SK-N-SH treated with all-trans-retinoic acid at 6 μM for 48 hours (cell line): ENCODE results near the gene ZNF202.

Experiments used
- ATAC-seq: fragments of 200-7000 bp; cut with Tn5 transposase; 3 replicates; pipeline ENCODE4 v1.9.1; 2020; ENCODE audit warnings: mild to moderate bottlenecking, moderate library complexity
- ARNTL ChIP-seq: fragments of 450-650 bp; formaldehyde crosslinking; IDR thresholded peaks from 2 replicates; pipeline ENCODE4 v1.5.0; 2020; ENCODE audit warnings: low read depth, mild to moderate bottlenecking, moderate library complexity, borderline replicate concordance
- BACH2 ChIP-seq: fragments of 250-450 bp; sonication (Bioruptor Pico); IDR thresholded peaks from 2 replicates; pipeline ENCODE4 v1.9.0; 2021; ENCODE audit warnings: mild to moderate bottlenecking, borderline replicate concordance
- CREB5 ChIP-seq: fragments of 250-450 bp; sonication (Bioruptor Pico); IDR thresholded peaks from 2 replicates; pipeline ENCODE4 v1.5.1; 2020; ENCODE audit warnings: low read depth, mild to moderate bottlenecking, moderate library complexity
- CSDC2 ChIP-seq: fragments of 250-450 bp; sonication (Bioruptor Pico); IDR thresholded peaks from 2 replicates; pipeline ENCODE4 v1.5.0; 2020; ENCODE audit warnings: mild to moderate bottlenecking, moderate library complexity
- CSRNP3 ChIP-seq: fragments of 250-450 bp; sonication (Bioruptor Pico); IDR thresholded peaks from 2 replicates; pipeline ENCODE4 v1.5.1; 2021; ENCODE audit warnings: mild to moderate bottlenecking, moderate library complexity
- ESRRG ChIP-seq: fragments of 250-450 bp; sonication (Bioruptor Pico); IDR thresholded peaks from 2 replicates; pipeline ENCODE4 v1.6.1; 2021; ENCODE audit warnings: mild to moderate bottlenecking
- GLIS3 ChIP-seq: fragments of 250-450 bp; sonication (Bioruptor Pico); IDR thresholded peaks from 2 replicates; pipeline ENCODE4 v1.5.0; 2020; ENCODE audit warnings: mild to moderate bottlenecking, moderate library complexity
- ISL1 ChIP-seq: fragments of 250-450 bp; sonication (Bioruptor Pico); IDR thresholded peaks from 2 replicates; pipeline ENCODE4 v2.1.2; 2022; ENCODE audit warnings: mild to moderate bottlenecking, moderate library complexity
- PATZ1 ChIP-seq: fragments of 250-450 bp; sonication (Bioruptor Pico); IDR thresholded peaks from 2 replicates; pipeline ENCODE4 v1.8.0; 2020; ENCODE audit warnings: mild to moderate bottlenecking, moderate library complexity, borderline replicate concordance
- POU6F1 ChIP-seq: fragments of 250-450 bp; sonication (Bioruptor Pico); IDR thresholded peaks from 2 replicates; pipeline ENCODE4 v1.8.0; 2021; ENCODE audit warnings: low read depth, mild to moderate bottlenecking, moderate library complexity, borderline replicate concordance
- PPARA ChIP-seq: fragments of 250-450 bp; sonication (Bioruptor Pico); IDR thresholded peaks from 2 replicates; pipeline ENCODE4 v1.5.0; 2020; ENCODE audit warnings: mild to moderate bottlenecking, borderline replicate concordance
- RARB ChIP-seq: fragments of 250-450 bp; sonication (Bioruptor Pico); IDR thresholded peaks from 2 replicates; pipeline ENCODE4 v1.8.0; 2021; ENCODE audit warnings: mild to moderate bottlenecking, moderate library complexity
- SNAI2 ChIP-seq: fragments of 250-450 bp; sonication (Bioruptor Pico); IDR thresholded peaks from 2 replicates; pipeline ENCODE4 v1.5.0; 2020; ENCODE audit warnings: mild to moderate bottlenecking, moderate library complexity
- TCF4 ChIP-seq: fragments of 250-450 bp; sonication (Bioruptor Pico); IDR thresholded peaks from 2 replicates; pipeline ENCODE4 v1.8.0; 2021; ENCODE audit warnings: mild to moderate bottlenecking, moderate library complexity, borderline replicate concordance
- TOX ChIP-seq: fragments of 250-450 bp; sonication (Bioruptor Pico); IDR thresholded peaks from 2 replicates; pipeline ENCODE4 v1.8.0; 2021; ENCODE audit warnings: mild to moderate bottlenecking, moderate library complexity, borderline replicate concordance
- TSHZ2 ChIP-seq: fragments of 250-450 bp; sonication (Bioruptor Pico); IDR thresholded peaks from 2 replicates; pipeline ENCODE4 v1.5.0; 2020; ENCODE audit warnings: mild to moderate bottlenecking, moderate library complexity
- ZC3H10 ChIP-seq: fragments of 250-450 bp; sonication (Bioruptor Pico); IDR thresholded peaks from 2 replicates; pipeline ENCODE4 v1.5.1; 2021; ENCODE audit warnings: mild to moderate bottlenecking, moderate library complexity
- ZFP3 ChIP-seq: fragments of 250-450 bp; sonication (Bioruptor Pico); IDR thresholded peaks from 2 replicates; pipeline ENCODE4 v1.5.0; 2020; ENCODE audit warnings: mild to moderate bottlenecking, moderate library complexity
- ZNF565 ChIP-seq: fragments of 450-650 bp; formaldehyde crosslinking; conservative IDR thresholded peaks from 2 replicates; pipeline ENCODE4 v1.5.0; 2020; ENCODE audit warnings: low read depth, mild to moderate bottlenecking, moderate library complexity
- ZNF70 ChIP-seq: fragments of 450-650 bp; formaldehyde crosslinking; IDR thresholded peaks from 2 replicates; pipeline ENCODE4 v1.5.0; 2020; ENCODE audit warnings: mild to moderate bottlenecking, moderate library complexity
- ZNF8 ChIP-seq: fragments of 450-650 bp; formaldehyde crosslinking; IDR thresholded peaks from 2 replicates; pipeline ENCODE4 v1.5.0; 2020; ENCODE audit warnings: mild to moderate bottlenecking, moderate library complexity

ZNF202 gene

GRCh38 chr11:123729602-123730001, 11.9 kb downstream of the ZNF202 start:
- no peak; the same call in 1 of the 3 replicates for ATAC-seq
- TF ChIP-seq ZNF565 (CRISPR knock-in tag), result no peak
- TF ChIP-seq ZFP3 (CRISPR knock-in tag), result no peak
- TF ChIP-seq GLIS3 (CRISPR knock-in tag), result no peak
- TF ChIP-seq TCF4, result no peak

- TF ChIP-seq BACH2 (CRISPR knock-in tag) (no peak), ARNTL (CRISPR knock-in tag) (no peak), GLIS3 (CRISPR knock-in tag) (no peak), RARB (no peak), ZNF70 (CRISPR knock-in tag) (no peak), ZFP3 (CRISPR knock-in tag) (no peak), ISL1 (no peak)
- no peak for ATAC-seq
Measured at GRCh38 chr11:123725995-123726655, 15.3 kb downstream of the ZNF202 start.

- TF ChIP-seq ZNF565 (CRISPR knock-in tag), result no peak
- TF ChIP-seq CREB5 (CRISPR knock-in tag), result no peak
- no peak for TF ChIP-seq TSHZ2
- TF ChIP-seq CSDC2 (CRISPR knock-in tag), result no peak
- TF ChIP-seq ZNF70 (CRISPR knock-in tag), result no peak
- TF ChIP-seq GLIS3 (CRISPR knock-in tag), result no peak
- TF ChIP-seq POU6F1 (CRISPR knock-in tag), result no peak
- TF ChIP-seq ZFP3 (CRISPR knock-in tag), result no peak
- ATAC-seq, result no peak
Measured at GRCh38 chr11:123719452-123719851, 22.0 kb downstream of the ZNF202 start.

- no peak for ATAC-seq
- TF ChIP-seq ZFP3 (CRISPR knock-in tag), result no peak
- TF ChIP-seq ZNF565 (CRISPR knock-in tag), result no peak
- no peak for TF ChIP-seq TOX (CRISPR knock-in tag)
- no peak for TF ChIP-seq ARNTL (CRISPR knock-in tag)
- TF ChIP-seq CSRNP3 (CRISPR knock-in tag), result no peak
- TF ChIP-seq CREB5 (CRISPR knock-in tag), result no peak
- TF ChIP-seq CSDC2 (CRISPR knock-in tag), result no peak
- no peak for TF ChIP-seq ESRRG (CRISPR knock-in tag)
- no peak for TF ChIP-seq BACH2 (CRISPR knock-in tag)
- no peak for TF ChIP-seq PPARA (CRISPR knock-in tag)
- TF ChIP-seq SNAI2 (CRISPR knock-in tag), result no peak
- TF ChIP-seq TSHZ2, result no peak
- TF ChIP-seq ZC3H10 (CRISPR knock-in tag), result no peak
- no peak for TF ChIP-seq PATZ1 (CRISPR knock-in tag)
- TF ChIP-seq ZNF8, result no peak
- no peak for TF ChIP-seq ZNF70 (CRISPR knock-in tag)
- no peak for TF ChIP-seq GLIS3 (CRISPR knock-in tag)
Measured at GRCh38 chr11:123718469-123718868, 23.0 kb downstream of the ZNF202 start.
